Measurements from ENCODE around the gene SCD.

GRCh38 chr10:100377830-100378229 is 30.8 kb downstream of the SCD start:
- TF ChIP-seq POLR2AphosphoS5 (IDR thresholded peaks at IDR 0.05; ENCODE audit: borderline replicate concordance, low read depth, low read length) (no peak), EZH2 (IDR thresholded peaks at IDR 0.05) (no peak)
